HepG2 (cell line): ENCODE data around the gene ATAD1. TPM values are rescaled to one million over a fixed set of nuclear protein-coding genes. Genes with fewer than 3 reads are reported as not detected.

Source experiments
- ATAC-seq: fragments of 200-7000 bp; cut with Tn5 transposase; 3 replicates; pipeline ENCODE4 v1.9.1; 2020; ENCODE audit warnings: mild to moderate bottlenecking, moderate library complexity
- BruUV-seq: library from RNA; stranded (reverse); fragments of 400-500 nt; replicated peaks from 2 replicates; lab custom pipeline; 2021; lab: Mats Ljungman, UMichigan
- CTCF ChIA-PET: fragments of 300-600 bp; formaldehyde crosslinking; extraction: SDS; loops from one replicate; lab custom pipeline; 2021; ENCODE audit warnings: low total read pairs, inconsistent platforms, low intra/inter-chr PET ratio; lab: Yijun Ruan, JAX
- POLR2A ChIA-PET: fragments of 350-600 bp; sonication (Branson Sonifier 250); formaldehyde crosslinking; loops from one replicate; lab custom pipeline; 2020; ENCODE audit warnings: antibody characterized with exemption, inconsistent platforms; lab: Yijun Ruan, JAX
- DNase-seq: peaks from one replicate; pipeline ENCODE4 v3.0.0-alpha.2; 2015; ENCODE audit warnings: low spot score
- FAIRE-seq: peaks from 3 replicates; lab custom pipeline; 2011; peaks lifted over from hg19 to GRCh38; lab: Jason Lieb, UNC
- H2AFZ ChIP-seq: one replicate; pipeline ENCODE4 v1.6.1; 2011; ENCODE audit warnings: low read length, inconsistent platforms
- H3K27ac ChIP-seq: fragments of 300-600 bp; 3 replicates; pipeline ENCODE4 v1.8.0; 2011; ENCODE audit warnings: mixed run types, mild to moderate bottlenecking, mixed read lengths, low read length, inconsistent platforms; ENCODE audit not compliant: insufficient read depth; ENCODE audit errors: extremely low read length
- H3K27me3 ChIP-seq, 2 experiments: fragments of 200-600 bp in 1 of 2; 2 replicates in 1 of 2; 3 replicates in 1 of 2; pipeline versions ENCODE4 v1.6.0 to v1.8.0; 2011; ENCODE audit warnings: low read length in 2 of 2, mild to moderate bottlenecking in 2 of 2, moderate library complexity in 2 of 2, inconsistent platforms in 1 of 2; ENCODE audit not compliant: insufficient read depth in 2 of 2, control insufficient read depth in 1 of 2
- H3K36me3 ChIP-seq, 2 experiments: fragments of 200-600 bp in 1 of 2; replicated peaks in 1 of 2; 2 replicates in 1 of 2; 3 replicates in 1 of 2; pipeline versions ENCODE4 v1.5.1 to v1.8.0; 2011; ENCODE audit warnings: low read length in 2 of 2, inconsistent platforms in 1 of 2; ENCODE audit not compliant: insufficient read depth in 2 of 2, control insufficient read depth in 1 of 2
- H3K4me1 ChIP-seq: 2 replicates; pipeline ENCODE4 v1.5.1; 2012; ENCODE audit warnings: low read length, inconsistent platforms; ENCODE audit not compliant: insufficient read depth
- H3K4me2 ChIP-seq: 2 replicates; pipeline ENCODE4 v1.6.0; 2011; ENCODE audit warnings: low read depth, low read length, inconsistent platforms
- H3K4me3 ChIP-seq, 3 experiments: fragments of 200-600 bp in 1 of 3; sonication (generic), shearing (Covaris generic) in 1 of 3; replicated peaks in 1 of 3; 2 replicates each; pipeline ENCODE4 v1.5.1; 2011 to 2016; ENCODE audit warnings: low read length in 3 of 3, inconsistent platforms in 2 of 3, low read depth in 2 of 3, mild to moderate bottlenecking in 2 of 3, control low read depth in 1 of 3, mixed read lengths in 1 of 3; ENCODE audit not compliant: insufficient read depth in 1 of 3
- H3K79me2 ChIP-seq: one replicate; pipeline ENCODE4 v1.6.1; 2011; ENCODE audit warnings: low read length, inconsistent platforms; ENCODE audit not compliant: insufficient read depth
- H3K9ac ChIP-seq: 2 replicates; pipeline ENCODE4 v1.6.0; 2011; ENCODE audit warnings: mild to moderate bottlenecking, low read depth, low read length, inconsistent platforms; ENCODE audit not compliant: insufficient read depth
- H3K9me3 ChIP-seq: 2 replicates; pipeline ENCODE4 v1.5.1; 2012; ENCODE audit warnings: mild to moderate bottlenecking, low read length
- H4K20me1 ChIP-seq: 2 replicates; pipeline ENCODE4 v1.6.0; 2011; ENCODE audit warnings: inconsistent platforms, mild to moderate bottlenecking, low read length, moderate library complexity; ENCODE audit not compliant: insufficient read depth
- DNMT1 ChIP-seq: sonication (generic); formaldehyde crosslinking; IDR thresholded peaks from 2 replicates; pipeline ENCODE4 v1.5.1; 2020; ENCODE audit warnings: mild to moderate bottlenecking, missing genetic modification reagents
- KAT7 ChIP-seq: IDR thresholded peaks from 2 replicates; pipeline ENCODE4 v1.6.1; 2018; ENCODE audit warnings: borderline replicate concordance, missing compliant biosample characterization
- SATB2 ChIP-seq: sonication (generic); formaldehyde crosslinking; IDR thresholded peaks from 2 replicates; pipeline ENCODE4 v1.5.0; 2020; ENCODE audit warnings: missing genetic modification reagents
- SCMH1 ChIP-seq: sonication (generic); formaldehyde crosslinking; IDR thresholded peaks from 2 replicates; pipeline ENCODE4 v1.9.0; 2021; ENCODE audit warnings: missing genetic modification reagents, mild to moderate bottlenecking, borderline replicate concordance
- SIX1 ChIP-seq: sonication (generic); formaldehyde crosslinking; IDR thresholded peaks from 2 replicates; pipeline ENCODE4 v1.4.0; 2020; ENCODE audit warnings: missing genetic modification reagents, borderline replicate concordance
- THRA ChIP-seq: sonication (generic); formaldehyde crosslinking; IDR thresholded peaks from 2 replicates; pipeline ENCODE4 v1.4.0; 2020; ENCODE audit warnings: missing genetic modification reagents, borderline replicate concordance
- TOPORS ChIP-seq: sonication (generic); formaldehyde crosslinking; IDR thresholded peaks from 2 replicates; pipeline ENCODE4 v1.8.0; 2023; ENCODE audit warnings: mild to moderate bottlenecking, missing genetic modification reagents
- WGBS: methylation state at CpG from one replicate; pipeline ENCODE4 v1.1.6; 2017; ENCODE audit warnings: low lambda C conversion rate; 5-methylcytosine and 5-hydroxymethylcytosine counted together
- in situ Hi-C: cut with HindIII; loops from 2 replicates; pipeline ENCODE4 v1.10.0; 2017; ENCODE audit warnings: low pct_unique_long_range_greater_than_20kb; ENCODE audit not compliant: extremely low pct_ligation_motif_present
- intact Hi-C: fragments of 100-400 bp; cut with micrococcal nuclease; formaldehyde crosslinking; loops from one replicate; pipeline ENCODE4 v1.10.0; 2022; ENCODE audit not compliant: unreplicated experiment
- polyA plus RNA-seq, 8 experiments: library from polyadenylated mRNA; depleted of rRNA in 3 of 8; stranded (reverse) in 7 of 8; unstranded in 1 of 8; fragments of >200 nt; fragmentation: Illumina TruSeq in 4 of 8; extraction: Trizol in 4 of 8; gene quantifications; 2 replicates each; pipeline versions ENCODE4 v1.2.1 to v1.2.3, GENCODE V29; 2011 to 2016; ENCODE audit warnings: low read depth in 4 of 8, missing spikeins in 1 of 8, mixed read lengths in 1 of 8; ENCODE audit not compliant: insufficient read depth in 1 of 8
- total RNA-seq, 5 experiments: library from RNA; depleted of rRNA; stranded (reverse); fragments of >200 nt; fragmentation: Illumina TruSeq; extraction: Trizol; gene quantifications; 2 replicates each; pipeline ENCODE4 v1.2.3, GENCODE V29; 2016; ENCODE audit warnings: low read depth in 1 of 5

ATAD1 gene
- total and polyA plus RNA-seq, 2 of the 13 experiments (the other 11 are each of a cell fraction or from before 2014, with no cell fraction given), result 14.9 to 28.2 TPM

GRCh38 chr10:87761892-87762291 lies 56.1 kb downstream of the ATAD1 start (continued):
- TF ChIP-seq THRA (CRISPR knock-in tag), result peak; percentile 37; the same call in 1 of the 2 replicates
- no peak for TF ChIP-seq KAT7 (CRISPR knock-in tag)
- TF ChIP-seq SIX1, result peak; percentile 22; the same call in 1 of the 2 replicates
- TF ChIP-seq, all 625 proteins: peak for 6

GRCh38 chr10:87761153-87761552 lies 56.9 kb downstream of the ATAD1 start:
- FAIRE-seq, result no peak
- H3K4me1 ChIP-seq, result peaks cover 24% of the 10 kb centered on the region
- BruUV-seq, result no TSS peak
- no peak for DNase-seq
- no peak overlapping the region for H2AFZ ChIP-seq
- no peaks in the 10 kb centered on the region for H3K9me3 ChIP-seq
- no peak for ATAC-seq
- H3K36me3 ChIP-seq, result peaks cover 1 to 15% of the 10 kb centered on the region in 2 experiments; a peak in 1 of 5 replicates
- no peak overlapping the region for H3K9ac ChIP-seq
- intact Hi-C loops, result no loop called here
- no peak overlapping the region for H3K4me3 ChIP-seq
- in situ Hi-C loops, result no loop called here
- 97% methylated on average over 4 of the region's 4 CpGs for WGBS
- no peak overlapping the region for H3K4me2 ChIP-seq
- no peak overlapping the region for H3K27ac ChIP-seq
- H3K79me2 ChIP-seq, result no peaks in the 10 kb centered on the region
- no peaks in the 10 kb centered on the region for H3K27me3 ChIP-seq
- no peak for TF ChIP-seq TOPORS (CRISPR knock-in tag)
- no peak for TF ChIP-seq DNMT1
- no peak for TF ChIP-seq SCMH1
- TF ChIP-seq SATB2 (CRISPR knock-in tag), result no peak
- ChIA-PET POLR2A (interaction anchor here (0.5 kb wide), 1 partner anchor 23 kb away, joined by 3 read pairs; no protein-coding TSS in a partner anchor), CTCF (no interaction called here)
- no peaks in the 10 kb centered on the region for H4K20me1 ChIP-seq
